ENCODE data around the gene DCDC2C.

DNA sequence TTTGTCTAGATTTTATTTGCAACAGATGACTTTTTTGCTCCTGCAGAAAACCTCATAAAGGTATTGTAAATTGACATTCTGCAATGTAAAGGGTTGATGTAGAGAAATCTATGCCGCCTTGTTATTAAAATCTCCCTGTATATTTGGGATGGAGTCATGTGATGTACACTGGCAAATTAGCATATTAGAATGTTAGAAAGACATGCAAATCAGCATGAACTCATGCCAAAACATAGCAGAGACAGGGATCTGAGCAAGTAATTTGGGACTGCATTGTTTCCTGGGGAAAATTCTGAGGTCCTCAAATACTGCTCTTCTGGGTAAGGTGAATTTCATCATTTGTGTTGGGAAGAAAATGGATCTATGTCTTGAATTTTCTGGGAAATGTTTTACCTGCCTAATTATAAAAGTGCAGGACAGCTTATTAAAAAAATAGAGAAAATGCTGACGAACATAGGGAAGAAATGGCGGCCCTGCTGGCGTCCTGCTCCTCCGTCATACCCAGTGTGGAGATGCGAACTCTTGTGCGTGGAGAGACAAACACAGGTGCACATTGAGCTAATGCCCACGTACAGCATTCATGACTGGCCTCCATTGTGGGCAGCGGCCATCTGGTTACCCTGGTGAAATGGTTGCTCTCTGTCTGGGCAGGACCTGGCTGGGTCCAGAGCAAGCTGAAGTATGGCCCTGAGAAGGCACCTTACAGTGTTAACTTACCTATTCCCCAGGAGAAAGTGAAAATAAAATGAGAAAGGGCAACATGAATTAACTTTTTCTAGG is 29.1 kb upstream of the DCDC2C start:
- TF ChIP-seq RCOR1 (IDR thresholded peaks at IDR 0.05; ENCODE audit: borderline replicate concordance in 1 of 2, low read depth in 2 of 2, low read length in 2 of 2) (no peak), ZNF253 (CRISPR knock-in tag; conservative IDR thresholded peaks at IDR 0.05) (no peak), POLR2H (tag; IDR thresholded peaks at IDR 0.05; ENCODE audit: low read depth) (no peak), HDAC6 (IDR thresholded peaks at IDR 0.05; ENCODE audit: low read depth, low read length) (no peak), HBP1 (CRISPR knock-in tag; IDR thresholded peaks at IDR 0.05) (no peak), ZZZ3 (IDR thresholded peaks at IDR 0.05) (no peak)
